ENCODE measurements around the gene ROR1.

The ROR1 gene

DNA sequence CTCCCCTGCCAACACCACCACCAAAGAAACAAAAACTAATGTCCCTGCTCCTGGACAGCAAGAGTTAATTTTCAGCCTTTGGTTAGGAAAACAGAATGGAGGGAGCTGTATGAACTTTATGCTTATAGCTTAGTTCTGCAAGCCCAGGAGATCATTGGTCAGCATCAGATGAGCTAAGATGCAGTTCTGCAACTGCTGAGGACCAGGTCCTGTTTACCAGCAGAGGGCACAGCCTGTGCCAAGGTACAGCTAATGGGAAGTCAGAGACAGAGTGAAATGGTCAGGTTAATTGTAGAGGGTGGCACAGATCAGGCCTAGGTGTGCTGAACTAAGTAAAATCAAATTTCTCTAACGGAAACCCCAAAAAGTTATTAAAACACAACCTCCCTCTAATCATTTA lies 161.3 kb downstream of the ROR1 start:
- Histone ChIP-seq H3K27ac (ENCODE audit: low read length) (no peak overlapping the region), H3K4me3 (ENCODE audit: low read length in 2 of 2) (no peak overlapping the region), H3K36me3 (ENCODE audit: control insufficient read depth in 2 of 2, insufficient read depth in 2 of 2, low read length in 2 of 2) (no peaks in the 10 kb centered on the region), H3K9ac (ENCODE audit: low read length in 2 of 2) (no peak overlapping the region), H3K4me1 (ENCODE audit: control insufficient read depth, insufficient read depth, low read length) (no peaks in the 10 kb centered on the region), H3K27me3 (ENCODE audit: control insufficient read depth in 1 of 2, insufficient read depth in 2 of 2, low read length in 2 of 2) (no peaks in the 10 kb centered on the region), H3K9me3 (ENCODE audit: control insufficient read depth in 2 of 2, low read length in 2 of 2) (no peaks in the 10 kb centered on the region)

GRCh38 chr1:63935553-63935952 lies 161.7 kb downstream of the ROR1 start:
- Histone ChIP-seq H3K27ac (ENCODE audit: low read length) (no peak overlapping the region), H3K27me3 (ENCODE audit: control insufficient read depth in 1 of 2, insufficient read depth in 2 of 2, low read length in 2 of 2) (no peaks in the 10 kb centered on the region), H3K9ac (ENCODE audit: low read length in 2 of 2) (no peak overlapping the region), H3K9me3 (ENCODE audit: control insufficient read depth in 2 of 2, low read length in 2 of 2) (no peaks in the 10 kb centered on the region), H3K4me3 (ENCODE audit: low read length in 2 of 2) (no peak overlapping the region), H3K4me1 (ENCODE audit: control insufficient read depth, insufficient read depth, low read length) (no peaks in the 10 kb centered on the region), H3K36me3 (ENCODE audit: control insufficient read depth in 2 of 2, insufficient read depth in 2 of 2, low read length in 2 of 2) (no peaks in the 10 kb centered on the region)

DNA sequence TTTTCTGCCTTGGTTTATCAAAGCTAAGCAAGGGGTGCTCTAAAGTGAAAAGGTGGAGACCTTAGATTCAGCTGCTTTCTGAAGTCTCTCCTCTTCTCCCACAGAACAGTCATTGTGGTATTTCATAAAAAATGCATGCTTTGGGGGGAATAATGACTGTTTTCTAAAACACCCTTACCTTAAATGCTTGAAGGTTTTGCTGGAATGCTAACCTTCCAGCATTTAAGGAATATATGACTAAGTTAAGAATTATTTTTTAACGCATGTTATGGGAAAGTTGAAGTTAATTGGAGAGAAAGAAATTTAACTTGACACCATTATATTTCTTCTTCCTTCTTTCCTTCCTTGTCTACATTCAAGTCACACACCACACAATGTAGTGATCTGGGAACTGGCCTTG lies 162.5 kb downstream of the ROR1 start:
- H3K27ac ChIP-seq (ENCODE audit: low read length): no peak overlapping the region
- no peaks in the 10 kb centered on the region for H3K36me3 ChIP-seq (ENCODE audit: control insufficient read depth in 2 of 2, insufficient read depth in 2 of 2, low read length in 2 of 2)
- no peaks in the 10 kb centered on the region for H3K9me3 ChIP-seq (ENCODE audit: control insufficient read depth in 2 of 2, low read length in 2 of 2)
- no peaks in the 10 kb centered on the region for H3K4me1 ChIP-seq (ENCODE audit: control insufficient read depth, insufficient read depth, low read length)
- no peaks in the 10 kb centered on the region for H3K27me3 ChIP-seq (ENCODE audit: control insufficient read depth in 1 of 2, insufficient read depth in 2 of 2, low read length in 2 of 2)
- no peak overlapping the region for H3K4me3 ChIP-seq (ENCODE audit: low read length in 2 of 2)
- H3K9ac ChIP-seq (ENCODE audit: low read length in 2 of 2): no peak overlapping the region

- Histone ChIP-seq H3K27ac (ENCODE audit: low read length) (no peak overlapping the region), H3K4me3 (ENCODE audit: low read length in 2 of 2) (no peak overlapping the region), H3K4me1 (ENCODE audit: control insufficient read depth, insufficient read depth, low read length) (no peaks in the 10 kb centered on the region), H3K9ac (ENCODE audit: low read length in 2 of 2) (no peak overlapping the region), H3K27me3 (ENCODE audit: control insufficient read depth in 1 of 2, insufficient read depth in 2 of 2, low read length in 2 of 2) (no peaks in the 10 kb centered on the region), H3K9me3 (ENCODE audit: control insufficient read depth in 2 of 2, low read length in 2 of 2) (no peaks in the 10 kb centered on the region), H3K36me3 (ENCODE audit: control insufficient read depth in 2 of 2, insufficient read depth in 2 of 2, low read length in 2 of 2) (no peaks in the 10 kb centered on the region)
These were observed 163.0 kb downstream of the ROR1 start for GRCh38 chr1:63936801-63937200.

DNA sequence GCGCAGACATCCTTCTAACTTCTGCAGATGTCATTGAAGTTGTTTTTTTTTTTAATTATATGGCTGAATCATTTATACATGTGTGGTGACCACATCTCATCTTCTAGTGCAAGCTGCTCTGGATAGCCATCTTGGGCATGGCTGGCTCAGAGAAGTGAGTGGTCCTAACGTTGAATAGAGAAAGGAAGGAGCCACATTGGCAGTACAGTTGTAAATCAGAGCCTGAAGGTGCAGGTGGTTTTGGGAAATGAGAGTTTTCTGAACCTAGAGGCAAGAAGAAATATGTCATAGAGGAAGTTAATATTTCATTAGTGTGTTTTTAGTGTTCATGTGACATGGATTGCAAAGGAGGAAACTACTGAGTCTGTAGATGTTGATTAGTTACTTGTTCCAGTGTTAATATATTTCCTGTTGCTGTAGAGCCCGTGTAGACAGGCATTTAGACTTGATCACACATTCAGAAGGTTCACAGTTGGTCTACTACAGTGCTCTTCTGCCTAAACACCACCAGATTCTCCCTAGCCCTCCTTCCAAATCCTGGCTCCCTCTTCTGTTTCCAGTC lies 163.7 kb downstream of the ROR1 start:
- Histone ChIP-seq H3K4me1 (ENCODE audit: control insufficient read depth, insufficient read depth, low read length) (no peaks in the 10 kb centered on the region), H3K27me3 (ENCODE audit: control insufficient read depth in 1 of 2, insufficient read depth in 2 of 2, low read length in 2 of 2) (no peaks in the 10 kb centered on the region)

DNA sequence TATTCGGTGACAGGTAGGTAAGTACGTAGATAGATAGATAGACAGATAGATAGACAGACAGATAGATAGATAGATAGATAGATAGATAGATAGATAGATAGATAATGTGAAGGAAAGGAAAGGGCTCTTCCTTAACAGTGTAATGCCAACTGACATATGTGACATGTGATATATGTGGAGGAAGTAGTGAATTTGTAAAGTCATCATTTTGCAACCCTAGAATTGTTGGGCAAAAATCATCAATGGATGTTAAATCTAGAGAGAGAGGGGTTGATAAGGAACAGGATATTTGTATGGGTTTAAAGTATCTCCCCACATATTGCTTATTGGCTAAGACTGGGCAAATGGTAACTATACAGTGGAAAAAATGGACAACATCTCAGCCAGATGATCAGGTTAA lies 166.6 kb downstream of the ROR1 start:
- Histone ChIP-seq H3K4me1 (ENCODE audit: control insufficient read depth, insufficient read depth, low read length) (no peaks in the 10 kb centered on the region), H3K27me3 (ENCODE audit: control insufficient read depth in 1 of 2, insufficient read depth in 2 of 2, low read length in 2 of 2) (no peaks in the 10 kb centered on the region), H3K9ac (ENCODE audit: low read length in 2 of 2) (no peak overlapping the region), H3K36me3 (ENCODE audit: control insufficient read depth in 2 of 2, insufficient read depth in 2 of 2, low read length in 2 of 2) (no peaks in the 10 kb centered on the region), H3K4me3 (ENCODE audit: low read length in 2 of 2) (no peak overlapping the region), H3K9me3 (ENCODE audit: control insufficient read depth in 2 of 2, low read length in 2 of 2) (no peaks in the 10 kb centered on the region), H3K27ac (ENCODE audit: low read length) (no peak overlapping the region)

More for the DNA sequence above, 163.7 kb downstream of the ROR1 start:
- Histone ChIP-seq H3K4me3 (ENCODE audit: low read length in 2 of 2) (no peak overlapping the region), H3K36me3 (ENCODE audit: control insufficient read depth in 2 of 2, insufficient read depth in 2 of 2, low read length in 2 of 2) (no peaks in the 10 kb centered on the region), H3K27ac (ENCODE audit: low read length) (no peak overlapping the region), H3K9me3 (ENCODE audit: control insufficient read depth in 2 of 2, low read length in 2 of 2) (no peaks in the 10 kb centered on the region), H3K9ac (ENCODE audit: low read length in 2 of 2) (no peak overlapping the region)

- H3K27me3 ChIP-seq (ENCODE audit: control insufficient read depth in 1 of 2, insufficient read depth in 2 of 2, low read length in 2 of 2): no peaks in the 10 kb centered on the region
- H3K27ac ChIP-seq (ENCODE audit: low read length): no peak overlapping the region
- peaks cover 3% of the 10 kb centered on the region for H3K4me1 ChIP-seq (ENCODE audit: control insufficient read depth, insufficient read depth, low read length)
These were observed 169.6 kb downstream of the ROR1 start for GRCh38 chr1:63943393-63943792.

DNA sequence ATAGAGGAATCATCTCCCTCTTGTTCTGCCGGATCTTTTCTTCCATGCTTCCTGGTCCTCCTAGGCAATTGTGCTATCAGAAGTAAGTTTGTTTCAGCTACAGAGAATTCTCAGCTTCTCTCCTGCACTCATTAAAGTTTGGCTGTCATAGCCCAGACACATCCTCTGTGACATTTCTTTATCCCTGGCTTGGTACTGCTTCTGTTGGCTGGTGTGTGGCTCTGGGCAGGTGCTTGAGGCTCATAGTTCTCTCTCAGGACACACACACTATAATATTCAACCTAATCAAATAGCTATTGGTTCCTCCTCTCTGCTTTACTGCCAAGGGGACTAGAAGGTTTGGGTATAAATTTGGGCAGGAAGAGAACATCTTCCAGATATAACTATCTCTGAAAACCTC lies 172.1 kb downstream of the ROR1 start:
- peaks cover 6% of the 10 kb centered on the region for H3K4me1 ChIP-seq (ENCODE audit: control insufficient read depth, insufficient read depth, low read length)
- H3K9me3 ChIP-seq (ENCODE audit: control insufficient read depth in 2 of 2, low read length in 2 of 2): no peaks in the 10 kb centered on the region
- H3K27ac ChIP-seq (ENCODE audit: low read length): no peak overlapping the region
- H3K27me3 ChIP-seq (ENCODE audit: control insufficient read depth in 1 of 2, insufficient read depth in 2 of 2, low read length in 2 of 2): no peaks in the 10 kb centered on the region
- H3K36me3 ChIP-seq (ENCODE audit: control insufficient read depth in 2 of 2, insufficient read depth in 2 of 2, low read length in 2 of 2): no peaks in the 10 kb centered on the region
- no peak overlapping the region for H3K9ac ChIP-seq (ENCODE audit: low read length in 2 of 2)
- H3K4me3 ChIP-seq (ENCODE audit: low read length in 2 of 2): no peak overlapping the region

More at GRCh38 chr1:63943393-63943792, 169.6 kb downstream of the ROR1 start:
- H3K36me3 ChIP-seq (ENCODE audit: control insufficient read depth in 2 of 2, insufficient read depth in 2 of 2, low read length in 2 of 2): no peaks in the 10 kb centered on the region
- no peak overlapping the region for H3K9ac ChIP-seq (ENCODE audit: low read length in 2 of 2)
- H3K4me3 ChIP-seq (ENCODE audit: low read length in 2 of 2): no peak overlapping the region
- H3K9me3 ChIP-seq (ENCODE audit: control insufficient read depth in 2 of 2, low read length in 2 of 2): no peaks in the 10 kb centered on the region

DNA sequence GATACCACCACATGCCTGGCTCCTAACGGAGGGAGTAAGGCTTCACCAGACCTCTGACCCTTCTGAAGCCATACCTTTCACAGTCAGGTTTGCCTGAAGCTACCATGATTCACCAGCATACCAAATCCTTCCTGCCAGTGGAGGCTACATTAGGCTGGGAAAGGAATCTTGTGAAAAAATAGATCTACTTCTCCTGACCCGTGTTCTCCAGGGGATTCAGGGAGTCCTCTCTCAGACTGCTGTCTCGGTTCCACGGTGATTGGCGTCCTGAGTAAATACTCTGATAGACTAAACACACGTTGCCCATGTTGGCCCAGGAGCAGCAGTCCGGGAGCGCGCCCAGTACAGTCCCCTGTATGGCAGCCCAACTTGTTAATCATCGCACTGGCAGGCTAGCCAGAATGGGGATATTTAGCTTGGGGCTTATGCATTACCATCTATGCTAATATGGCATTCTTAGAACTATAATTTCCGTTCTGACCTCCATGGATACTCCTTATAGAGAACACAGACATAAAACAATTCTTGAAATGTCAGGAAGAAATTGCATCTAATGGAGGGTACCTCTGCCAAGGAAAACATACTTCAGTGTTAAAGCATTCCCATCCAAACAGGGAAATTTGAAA lies 173.2 kb downstream of the ROR1 start:
- Histone ChIP-seq H3K9ac (ENCODE audit: low read length in 2 of 2) (no peak overlapping the region), H3K9me3 (ENCODE audit: control insufficient read depth in 2 of 2, low read length in 2 of 2) (no peaks in the 10 kb centered on the region), H3K4me1 (ENCODE audit: control insufficient read depth, insufficient read depth, low read length) (peaks cover 6% of the 10 kb centered on the region), H3K36me3 (ENCODE audit: control insufficient read depth in 2 of 2, insufficient read depth in 2 of 2, low read length in 2 of 2) (no peaks in the 10 kb centered on the region), H3K27me3 (ENCODE audit: control insufficient read depth in 1 of 2, insufficient read depth in 2 of 2, low read length in 2 of 2) (no peaks in the 10 kb centered on the region), H3K4me3 (ENCODE audit: low read length in 2 of 2) (no peak overlapping the region), H3K27ac (ENCODE audit: low read length) (no peak overlapping the region)

DNA sequence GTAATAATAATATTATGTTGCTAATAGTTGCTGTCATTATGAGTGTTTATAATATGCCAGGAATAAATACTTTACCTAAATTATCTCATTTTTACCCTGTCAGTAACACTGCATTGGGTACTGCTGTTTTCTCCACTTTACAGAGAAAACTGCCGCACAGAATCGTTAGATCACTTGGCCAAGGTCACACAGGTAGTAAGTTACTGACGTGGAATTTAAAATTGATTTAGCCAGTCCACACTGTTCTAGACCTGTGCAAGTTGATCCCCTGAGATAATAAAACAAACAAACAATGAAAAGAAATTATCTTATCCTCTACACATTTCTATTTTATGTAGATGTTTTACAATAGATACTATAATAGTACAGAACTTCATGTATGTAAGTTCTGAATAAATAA lies 174.1 kb downstream of the ROR1 start:
- H3K27me3 ChIP-seq (ENCODE audit: control insufficient read depth in 1 of 2, insufficient read depth in 2 of 2, low read length in 2 of 2): no peaks in the 10 kb centered on the region
- H3K9ac ChIP-seq (ENCODE audit: low read length in 2 of 2): no peak overlapping the region
- H3K9me3 ChIP-seq (ENCODE audit: control insufficient read depth in 2 of 2, low read length in 2 of 2): no peaks in the 10 kb centered on the region
- H3K4me1 ChIP-seq (ENCODE audit: control insufficient read depth, insufficient read depth, low read length): peaks cover 6% of the 10 kb centered on the region
- H3K4me3 ChIP-seq (ENCODE audit: low read length in 2 of 2): no peak overlapping the region
- no peaks in the 10 kb centered on the region for H3K36me3 ChIP-seq (ENCODE audit: control insufficient read depth in 2 of 2, insufficient read depth in 2 of 2, low read length in 2 of 2)
- no peak overlapping the region for H3K27ac ChIP-seq (ENCODE audit: low read length)

GRCh38 chr1:63950023-63950422 lies 176.2 kb downstream of the ROR1 start:
- Histone ChIP-seq H3K4me1 (ENCODE audit: control insufficient read depth, insufficient read depth, low read length) (peaks cover 6% of the 10 kb centered on the region), H3K9ac (ENCODE audit: low read length in 2 of 2) (no peak overlapping the region), H3K9me3 (ENCODE audit: control insufficient read depth in 2 of 2, low read length in 2 of 2) (peaks cover 8 to 12% of the 10 kb centered on the region in 2 donors), H3K27ac (ENCODE audit: low read length) (peak overlapping the region; percentile 11), H3K27me3 (ENCODE audit: control insufficient read depth in 1 of 2, insufficient read depth in 2 of 2, low read length in 2 of 2) (no peaks in the 10 kb centered on the region), H3K4me3 (ENCODE audit: low read length in 2 of 2) (no peak overlapping the region), H3K36me3 (ENCODE audit: control insufficient read depth in 2 of 2, insufficient read depth in 2 of 2, low read length in 2 of 2) (no peaks in the 10 kb centered on the region)

Data from stomach smooth muscle (tissue), 2 donors.